Type B pancreatic cell (in vitro differentiated cells): ENCODE results near the gene ATP9A. TPM values are rescaled to one million over a fixed set of nuclear protein-coding genes. Genes with fewer than 3 reads are reported as not detected.

ENCODE experiments used
- DNase-seq: peaks from one replicate; pipeline ENCODE4 v3.0.0; 2021; ENCODE audit warnings: mixed read lengths; ENCODE audit not compliant: unreplicated experiment; ENCODE audit errors: extremely low spot score
- H3K27ac Mint-ChIP-seq: 2 replicates; pipeline ENCODE4 v1.8.0; 2021; ENCODE audit warnings: mild to moderate bottlenecking, mixed read lengths
- H3K27me3 Mint-ChIP-seq: 2 replicates; pipeline ENCODE4 v1.8.0; 2021; ENCODE audit warnings: mixed read lengths
- H3K36me3 Mint-ChIP-seq: 2 replicates; pipeline ENCODE4 v1.8.0; 2021; ENCODE audit warnings: mixed read lengths
- H3K4me1 Mint-ChIP-seq: one replicate; pipeline ENCODE4 v1.8.0; 2021; ENCODE audit warnings: mixed read lengths; ENCODE audit not compliant: unreplicated experiment
- H3K4me3 Mint-ChIP-seq: 2 replicates; pipeline ENCODE4 v1.8.0; 2021; ENCODE audit warnings: mild to moderate bottlenecking, mixed read lengths
- H3K9me3 Mint-ChIP-seq: 2 replicates; pipeline ENCODE4 v1.8.0; 2021; ENCODE audit warnings: mixed read lengths
- CTCF ChIP-seq: fragments of 200-600 bp; sonication (generic); conservative IDR thresholded peaks from 2 replicates; pipeline ENCODE4 v1.5.0; 2021; ENCODE audit warnings: antibody characterized with exemption, mild to moderate bottlenecking
- total RNA-seq: library from RNA; stranded (reverse); gene quantifications from 2 replicates; pipeline ENCODE4 v1.2.1, GENCODE V29; 2021; ENCODE audit warnings: low replicate concordance

Gene ATP9A
- total RNA-seq, 1 donor from 2014 or later, result 55.8 TPM

- DNase-seq, result no peak
- Mint-ChIP-seq H3K4me3 (no peak overlapping the region), H3K9me3 (no peaks in the 10 kb centered on the region), H3K36me3 (no peaks in the 10 kb centered on the region), H3K27ac (no peak overlapping the region), H3K4me1 (no peaks in the 10 kb centered on the region), H3K27me3 (peaks cover 45% of the 10 kb centered on the region)
- TF ChIP-seq CTCF, result no peak
Observed at GRCh38 chr20:51549474-51549873, 218.7 kb downstream of the ATP9A start.

- Mint-ChIP-seq H3K9me3 (no peaks in the 10 kb centered on the region), H3K27me3 (peaks cover 54% of the 10 kb centered on the region), H3K4me3 (no peak overlapping the region), H3K4me1 (no peaks in the 10 kb centered on the region), H3K36me3 (no peaks in the 10 kb centered on the region), H3K27ac (no peak overlapping the region)
- no peak for TF ChIP-seq CTCF
- no peak for DNase-seq
Observed at GRCh38 chr20:51547951-51548350, 220.2 kb downstream of the ATP9A start.

Other genes with a start within 250 kb of the ATP9A start
- gene NFATC2, start 225.7 kb downstream of the ATP9A start, total RNA-seq, result 4.8 and 9.5 TPM in 2 replicates
- 12.6 and 32.5 TPM in 2 replicates for gene SALL4, start 34.1 kb upstream of the ATP9A start, total RNA-seq